Measurements from ENCODE around the gene CHPF2.

Gene CHPF2

DNA sequence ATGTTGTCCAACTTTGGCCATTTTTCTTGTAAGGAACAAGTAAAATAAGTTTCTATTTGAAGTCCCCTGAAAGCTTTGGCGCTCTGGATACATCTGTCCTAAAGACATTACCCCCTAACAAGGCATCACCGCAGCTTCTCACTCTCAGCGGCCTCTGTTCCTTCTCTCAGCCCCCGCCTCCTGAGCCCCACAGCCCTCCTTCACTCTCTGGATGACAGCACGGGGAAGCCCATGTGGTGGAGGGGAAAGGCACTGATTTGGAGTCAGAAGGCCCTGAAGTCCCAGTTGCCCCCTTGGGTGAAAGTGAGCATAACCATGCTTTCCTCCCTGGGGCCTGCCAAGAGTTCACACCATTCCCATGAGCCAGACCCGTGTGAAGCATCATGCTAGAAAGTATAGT, 26.6 kb upstream of the CHPF2 start:
- no peak for DNase-seq

DNA sequence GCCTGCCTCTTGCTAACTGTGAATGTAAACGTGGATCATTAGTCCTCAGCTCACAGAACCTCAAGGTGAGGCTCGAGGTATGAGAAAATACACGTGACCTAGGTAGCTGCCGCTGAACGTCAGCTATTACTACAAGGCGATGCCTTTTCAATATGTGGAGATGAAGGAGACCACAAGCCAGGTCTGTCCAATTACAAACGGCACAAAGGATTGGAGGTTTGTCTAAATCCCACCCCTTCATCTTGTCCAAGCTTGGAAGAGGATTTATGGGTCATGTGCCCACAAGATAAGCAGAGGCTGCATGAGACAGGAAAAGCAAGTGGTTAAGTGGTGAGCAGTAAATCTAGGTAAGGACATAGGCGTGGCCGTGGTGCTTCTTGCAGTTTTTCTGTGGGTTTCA, 25.4 kb upstream of the CHPF2 start:
- peak; percentile 87 for DNase-seq

DNA sequence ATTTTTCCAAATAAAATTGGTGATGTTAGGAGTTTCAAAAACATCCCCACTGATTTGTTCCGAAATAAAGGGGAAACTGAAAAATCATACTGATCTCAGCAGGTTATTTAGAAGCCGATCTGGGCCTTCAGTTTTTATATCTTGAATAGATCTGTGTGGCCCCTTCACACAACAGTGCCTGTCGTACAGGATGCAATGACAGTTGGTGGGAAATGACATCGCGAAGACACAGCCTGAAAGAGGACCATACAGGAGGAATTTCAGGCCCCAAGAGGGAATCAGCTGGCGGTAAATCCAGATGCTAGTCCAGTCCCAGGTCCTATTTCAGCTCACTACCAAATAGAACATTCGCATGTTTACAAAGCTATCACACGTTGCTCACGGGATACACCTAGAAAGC, 25.0 kb upstream of the CHPF2 start:
- DNase-seq = peak; percentile 35

- no peak for DNase-seq
Measured at GRCh38 chr7:151207804-151208203, 24.5 kb upstream of the CHPF2 start.

- no peak for DNase-seq
Measured at GRCh38 chr7:151208253-151208862, 23.9 kb upstream of the CHPF2 start.

- peak; percentile 50 for DNase-seq
Measured at GRCh38 chr7:151209588-151209987, 22.7 kb upstream of the CHPF2 start.

DNA sequence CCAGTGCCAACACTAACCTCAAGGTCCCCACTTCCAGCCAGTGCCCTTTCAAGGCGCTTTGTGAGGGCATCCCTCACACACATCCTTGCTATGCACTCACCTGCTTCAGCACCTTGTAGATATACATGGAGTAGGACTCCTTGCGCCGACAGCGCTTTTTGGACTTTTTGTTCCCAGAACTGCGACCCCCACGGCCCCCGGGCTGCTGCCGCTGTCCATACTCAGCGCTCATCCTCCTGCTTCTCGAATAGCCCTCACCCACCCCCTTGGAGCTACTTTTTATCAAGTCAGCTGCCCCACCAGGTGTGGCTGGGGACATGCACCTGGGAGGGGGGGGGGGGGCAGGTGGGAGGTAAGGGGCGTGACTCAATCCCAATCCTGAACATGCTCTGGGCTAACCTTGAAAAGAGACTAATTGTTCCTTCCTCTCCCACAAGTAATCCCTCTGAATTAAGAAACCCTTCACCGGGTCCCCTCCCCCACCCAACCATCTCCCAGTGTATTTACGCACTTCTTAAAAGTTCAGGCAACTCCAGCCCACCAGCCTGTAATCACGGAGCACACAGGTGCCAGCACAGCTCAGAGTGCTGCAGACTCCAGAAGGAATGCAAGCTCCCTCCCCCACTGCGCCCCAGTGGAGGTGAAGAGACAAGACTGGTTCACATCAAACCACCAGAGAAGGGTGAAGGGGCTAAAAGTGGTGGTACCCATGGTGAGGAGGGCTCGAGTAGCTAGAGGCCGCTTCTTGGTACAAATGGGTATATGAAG, 22.0 kb upstream of the CHPF2 start, which contains the start of gene H2BK1:
Gene H2BK1 (minus strand): TSS at position 402 of the 768 bp plus-strand sequence. CDS start 170 bp downstream, at position 232.
- peak; percentile 54 for DNase-seq

DNA sequence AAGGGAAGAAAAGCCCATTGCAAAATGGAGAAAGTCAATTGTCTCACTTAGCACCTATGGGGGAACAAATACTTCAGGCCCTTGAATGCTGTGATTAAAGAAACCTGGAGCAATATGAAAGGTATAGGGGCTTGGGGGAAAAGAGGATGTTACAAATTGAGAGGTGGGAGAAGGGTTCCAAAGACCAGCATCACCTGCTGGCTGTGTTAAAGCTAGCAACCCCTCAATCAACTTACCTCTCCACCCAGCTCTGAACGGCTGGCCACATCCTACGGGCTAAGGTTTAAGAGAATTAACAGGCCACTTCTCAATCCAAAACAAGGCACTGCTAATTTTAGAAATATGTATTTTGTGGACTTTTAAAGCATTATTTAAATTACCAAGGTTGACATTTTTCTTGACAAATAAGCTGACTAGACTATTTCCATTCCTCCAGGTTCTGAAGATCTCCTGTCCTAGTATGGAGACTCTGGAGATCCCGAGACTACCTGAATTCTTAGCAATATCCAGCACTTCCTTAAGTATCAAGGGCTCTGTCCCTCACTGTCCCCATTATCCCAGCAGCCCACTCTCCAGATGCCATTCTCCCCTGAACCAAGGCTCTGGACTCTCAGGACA, 21.0 kb upstream of the CHPF2 start:
- DNase-seq = no peak

DNA sequence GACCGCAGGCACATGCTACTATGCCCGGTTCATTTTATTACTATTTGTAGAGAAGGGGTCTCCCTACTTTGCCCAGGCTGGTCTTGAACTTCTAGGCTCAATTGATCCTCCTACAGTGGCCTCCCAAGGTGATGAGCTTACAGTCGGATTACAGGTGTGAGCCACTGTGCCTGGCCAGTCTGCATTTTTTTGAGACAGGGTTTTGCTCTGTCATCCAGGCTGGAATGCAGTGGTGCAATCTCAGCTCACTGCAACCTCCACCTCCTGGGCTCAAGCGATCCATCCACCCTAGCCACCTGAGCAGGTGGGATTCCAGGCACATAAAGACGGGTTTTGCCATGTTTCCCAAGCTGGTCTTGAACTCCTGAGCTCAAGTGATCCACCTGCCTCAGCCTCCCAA, 19.7 kb upstream of the CHPF2 start:
- DNase-seq = no peak

- no peak for DNase-seq
Measured at GRCh38 chr7:151213826-151214225, 18.5 kb upstream of the CHPF2 start.

- DNase-seq = no peak
Measured at GRCh38 chr7:151215396-151215795, 16.9 kb upstream of the CHPF2 start.

DNA sequence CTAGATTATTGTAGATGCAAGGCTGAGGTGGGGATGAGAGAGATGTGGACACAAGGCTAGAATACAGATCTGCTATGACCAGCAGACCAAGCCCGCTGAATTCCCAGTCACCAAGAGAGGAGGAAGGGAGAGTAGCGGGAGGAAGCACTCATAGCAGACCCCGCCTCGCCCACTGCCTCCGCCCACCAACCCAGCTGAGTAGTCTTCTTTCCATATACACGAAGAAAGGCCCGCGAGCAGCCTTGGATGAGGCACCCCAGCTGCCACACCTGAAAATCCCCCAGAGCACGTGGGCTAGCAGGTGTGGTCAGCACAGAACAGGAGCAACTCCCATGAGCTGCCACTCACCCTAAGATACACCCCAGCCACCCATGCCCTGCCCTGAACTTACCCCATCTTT, 14.1 kb upstream of the CHPF2 start:
- no peak for DNase-seq

GRCh38 chr7:151223728-151224127, 8.6 kb upstream of the CHPF2 start:
- no peak for DNase-seq

GRCh38 chr7:151225948-151226510, 6.3 kb upstream of the CHPF2 start:
- no peak for DNase-seq

- DNase-seq = no peak
Measured at GRCh38 chr7:151226560-151226874, 5.8 kb upstream of the CHPF2 start.

GRCh38 chr7:151226875-151227782, 5.2 kb upstream of the CHPF2 start, which contains the start of gene ABCF2:
Gene ABCF2, minus strand, starts transcription at chr7:151227205. Its CDS starts 747 bp downstream, at chr7:151226458.
- peak; percentile 99 for DNase-seq

- DNase-seq = no peak
Measured at GRCh38 chr7:151228024-151228866, 4.0 kb upstream of the CHPF2 start.

- DNase-seq = no peak
Measured at GRCh38 chr7:151229249-151229648, 3.0 kb upstream of the CHPF2 start.

DNA sequence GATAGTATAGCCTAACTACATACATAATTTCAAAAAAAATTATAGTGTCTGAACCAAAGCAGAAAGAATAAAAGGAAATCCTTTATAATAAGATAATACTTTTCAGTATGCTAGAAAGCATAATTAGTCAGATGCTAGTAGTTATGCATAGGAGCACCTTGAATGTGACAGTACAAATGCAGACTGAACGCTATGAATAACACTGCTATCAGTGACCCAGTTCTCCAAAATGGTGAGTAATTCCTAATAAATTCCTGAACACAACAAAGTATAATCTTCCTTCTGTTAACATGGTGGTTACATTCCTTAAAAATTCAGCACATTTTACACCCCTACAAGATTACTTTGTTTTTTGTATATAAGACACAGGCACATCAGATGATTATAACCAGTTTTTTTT, 1.2 kb upstream of the CHPF2 start:
- no peak for DNase-seq

- DNase-seq = peak; percentile 37
Measured at GRCh38 chr7:151232917-151233701, 826 bp downstream of the CHPF2 start.

- DNase-seq = no peak
Measured at GRCh38 chr7:151233804-151234203, 1.5 kb downstream of the CHPF2 start.
